Activated CD8-positive, alpha-beta memory T cell treated with anti-CD3 and anti-CD28 coated beads, Interleukin-2, amount 50 U/mL, for 48 hours (primary cell): ENCODE data around the gene HSF2.

ENCODE experiments used
- DNase-seq: peaks from one replicate; pipeline ENCODE4 v3.0.0-alpha.2; 2020

Gene HSF2

GRCh38 chr6:122399348-122400120, at the start of gene HSF2:
Gene HSF2, plus strand, starts transcription at chr6:122399652. Its CDS starts 86 bp downstream, at chr6:122399738.
- DNase-seq, result peak; percentile 91

GRCh38 chr6:122352981-122353664, 46.3 kb upstream of the HSF2 start:
- no peak for DNase-seq

GRCh38 chr6:122360809-122361208, 38.6 kb upstream of the HSF2 start:
- DNase-seq, result no peak

GRCh38 chr6:122361314-122361979, 38.0 kb upstream of the HSF2 start:
- DNase-seq, result no peak

GRCh38 chr6:122363769-122364483, 35.5 kb upstream of the HSF2 start:
- no peak for DNase-seq

- no peak for DNase-seq
Observed at GRCh38 chr6:122365775-122366403, 33.6 kb upstream of the HSF2 start.

GRCh38 chr6:122367171-122367570, 32.3 kb upstream of the HSF2 start:
- DNase-seq, result no peak

GRCh38 chr6:122369536-122369935, 29.9 kb upstream of the HSF2 start:
- DNase-seq, result no peak

- no peak for DNase-seq
Observed at GRCh38 chr6:122372647-122373046, 26.8 kb upstream of the HSF2 start.

GRCh38 chr6:122374307-122374706, 25.1 kb upstream of the HSF2 start:
- DNase-seq, result no peak

GRCh38 chr6:122376246-122376645, 23.2 kb upstream of the HSF2 start:
- DNase-seq, result no peak

- DNase-seq, result no peak
Observed at GRCh38 chr6:122381494-122382265, 17.8 kb upstream of the HSF2 start.

GRCh38 chr6:122385857-122386612, 13.4 kb upstream of the HSF2 start:
- DNase-seq, result no peak

GRCh38 chr6:122388945-122389344, 10.5 kb upstream of the HSF2 start:
- DNase-seq, result no peak

- no peak for DNase-seq
Observed at GRCh38 chr6:122389704-122390372, 9.6 kb upstream of the HSF2 start.

GRCh38 chr6:122392564-122393350, 6.7 kb upstream of the HSF2 start:
- DNase-seq, result no peak

GRCh38 chr6:122393351-122393896, 6.0 kb upstream of the HSF2 start:
- no peak for DNase-seq

- no peak for DNase-seq
Observed at GRCh38 chr6:122394016-122394415, 5.4 kb upstream of the HSF2 start.

- DNase-seq, result no peak
Observed at GRCh38 chr6:122399055-122399347, 451 bp upstream of the HSF2 start.

- peak; percentile 71 for DNase-seq
Observed at GRCh38 chr6:122400121-122400450, 634 bp downstream of the HSF2 start.
